CD14-positive monocyte (primary cell): ENCODE results near the gene TULP3. TPM values are rescaled to one million over a fixed set of nuclear protein-coding genes. Genes with fewer than 3 reads are reported as not detected.

ENCODE experiments used
- DNase-seq, 3 donors: peaks; one replicate each; pipeline ENCODE4 v3.0.0-alpha.2; 2011 to 2022
- H2AFZ ChIP-seq: 2 replicates; pipeline ENCODE4 v1.6.0; 2012; ENCODE audit warnings: mild to moderate bottlenecking, low read depth, low read length, inconsistent platforms; ENCODE audit not compliant: insufficient read depth, poor library complexity, severe bottlenecking
- H3K27ac ChIP-seq, 2 donors: 1 replicate in 1 of 2; 2 replicates in 1 of 2; pipeline ENCODE4 v1.5.1; 2012 to 2013; ENCODE audit warnings: low read length in 2 of 2, control low read depth in 1 of 2, inconsistent platforms in 1 of 2, low read depth in 1 of 2, mild to moderate bottlenecking in 1 of 2
- H3K27me3 ChIP-seq, 2 donors: one replicate each; pipeline versions ENCODE4 v1.6.0 to v1.6.1; 2011 to 2013; ENCODE audit warnings: low read length in 2 of 2; ENCODE audit not compliant: control insufficient read depth in 2 of 2, insufficient read depth in 2 of 2
- H3K36me3 ChIP-seq, 2 donors: replicated peaks in 1 of 2; 1 replicate in 1 of 2; 2 replicates in 1 of 2; pipeline versions ENCODE4 v1.5.1 to v1.6.1; 2012 to 2013; ENCODE audit warnings: low read length in 2 of 2, control low read depth in 1 of 2, inconsistent platforms in 1 of 2, mild to moderate bottlenecking in 1 of 2; ENCODE audit not compliant: insufficient read depth in 2 of 2, control insufficient read depth in 1 of 2
- H3K4me1 ChIP-seq, 2 donors: 1 replicate in 1 of 2; 2 replicates in 1 of 2; pipeline versions ENCODE4 v1.5.1 to v1.6.1; 2012 to 2013; ENCODE audit warnings: low read length in 2 of 2, control low read depth in 1 of 2, inconsistent platforms in 1 of 2, mild to moderate bottlenecking in 1 of 2, moderate library complexity in 1 of 2; ENCODE audit not compliant: insufficient read depth in 2 of 2, control insufficient read depth in 1 of 2
- H3K4me2 ChIP-seq: replicated peaks from 2 replicates; pipeline ENCODE3; 2012; ENCODE audit warnings: low read length, moderate library complexity, mild to moderate bottlenecking; ENCODE audit not compliant: poor library complexity, severe bottlenecking; ENCODE audit errors: extremely low read depth
- H3K4me3 ChIP-seq, 3 experiments: fragments of 200-600 bp in 1 of 3; sonication (generic) in 1 of 3; replicated peaks in 1 of 3; 1 replicate in 2 of 3; 2 replicates in 1 of 3; pipeline ENCODE4 v1.5.1; 2011 to 2013; ENCODE audit warnings: low read length in 3 of 3, mild to moderate bottlenecking in 3 of 3, control low read depth in 2 of 3, low read depth in 2 of 3, inconsistent platforms in 1 of 3, moderate library complexity in 1 of 3
- H3K79me2 ChIP-seq: 2 replicates; pipeline ENCODE4 v1.6.0; 2012; ENCODE audit warnings: mild to moderate bottlenecking, control low read depth, inconsistent platforms, low read length, moderate library complexity; ENCODE audit not compliant: insufficient read depth
- H3K9ac ChIP-seq: 2 replicates; pipeline ENCODE4 v1.6.0; 2017; ENCODE audit warnings: low read length, mild to moderate bottlenecking; ENCODE audit not compliant: insufficient read depth, poor library complexity, severe bottlenecking
- H3K9me3 ChIP-seq, 2 donors: replicated peaks in 1 of 2; 1 replicate in 1 of 2; 2 replicates in 1 of 2; pipeline versions ENCODE4 v1.5.1 to v1.6.1; 2012 to 2013; ENCODE audit warnings: low read length in 2 of 2, control low read depth in 1 of 2; ENCODE audit not compliant: control insufficient read depth in 1 of 2, insufficient read depth in 1 of 2
- H4K20me1 ChIP-seq: 2 replicates; pipeline ENCODE4 v1.6.0; 2012; ENCODE audit warnings: mild to moderate bottlenecking, low read length, control low read depth, moderate library complexity; ENCODE audit not compliant: insufficient read depth
- H3K27ac Mint-ChIP-seq, 7 donors: one replicate each; pipeline ENCODE4 v1.8.0; 2020; ENCODE audit warnings: mild to moderate bottlenecking in 7 of 7, mixed read lengths in 7 of 7, moderate library complexity in 6 of 7, inconsistent platforms in 2 of 7
- H3K27me3 Mint-ChIP-seq, 3 donors: one replicate each; pipeline ENCODE4 v1.8.0; 2021 to 2022; ENCODE audit warnings: low read depth in 3 of 3, mild to moderate bottlenecking in 3 of 3, mixed read lengths in 3 of 3, moderate library complexity in 3 of 3, inconsistent platforms in 1 of 3
- H3K36me3 Mint-ChIP-seq, 2 donors: one replicate each; pipeline ENCODE4 v1.8.0; 2020; ENCODE audit warnings: mixed read lengths in 2 of 2, inconsistent platforms in 1 of 2, mild to moderate bottlenecking in 1 of 2
- H3K4me1 Mint-ChIP-seq: one replicate; pipeline ENCODE4 v1.8.0; 2020; ENCODE audit warnings: mild to moderate bottlenecking, mixed read lengths
- H3K4me3 Mint-ChIP-seq, 2 donors: one replicate each; pipeline ENCODE4 v1.8.0; 2020; ENCODE audit warnings: mild to moderate bottlenecking in 2 of 2, mixed read lengths in 2 of 2, moderate library complexity in 1 of 2
- H3K9me3 Mint-ChIP-seq, 7 donors: one replicate each; pipeline ENCODE4 v1.8.0; 2020 to 2022; ENCODE audit warnings: mixed read lengths in 7 of 7, mild to moderate bottlenecking in 6 of 7, moderate library complexity in 6 of 7, inconsistent platforms in 2 of 7
- CTCF ChIP-seq: fragments of 200-600 bp; IDR thresholded peaks from one replicate; pipeline ENCODE4 v1.8.0; 2022; ENCODE audit warnings: antibody characterized with exemption, mild to moderate bottlenecking
- WGBS: methylation state at CpG from one replicate; pipeline ENCODE4 v1.1.5; 2013; ENCODE audit warnings: missing lambda C conversion rate; ENCODE audit not compliant: insufficient coverage; 5-methylcytosine and 5-hydroxymethylcytosine counted together
- intact Hi-C, 2 donors: fragments of 100-400 bp; cut with micrococcal nuclease; formaldehyde crosslinking; loops; one replicate each; pipeline versions ENCODE4 v1.15.0 to v1.15.1; 2023
- polyA plus RNA-seq, 3 donors: library from polyadenylated mRNA; depleted of rRNA in 1 of 3; unstranded in 2 of 3; stranded (reverse) in 1 of 3; fragments of 300-500 nt in 2 of 3; fragments of >200 nt in 1 of 3; fragmentation: Illumina TruSeq in 2 of 3; gene quantifications; 1 replicate in 2 of 3; 2 replicates in 1 of 3; pipeline ENCODE4 v1.2.3, GENCODE V29; 2012 to 2021
- small RNA-seq: library from RNA; depleted of rRNA; stranded (forward); fragments of <200 nt; gene quantifications from one replicate; pipeline ENCODE3, GENCODE V24; 2012; ENCODE audit warnings: low read depth; ENCODE audit not compliant: insufficient read length

TULP3 gene
- polyA plus RNA-seq, 3 donors, result 1.7 to 3.6 (median 2.3) TPM

DNA sequence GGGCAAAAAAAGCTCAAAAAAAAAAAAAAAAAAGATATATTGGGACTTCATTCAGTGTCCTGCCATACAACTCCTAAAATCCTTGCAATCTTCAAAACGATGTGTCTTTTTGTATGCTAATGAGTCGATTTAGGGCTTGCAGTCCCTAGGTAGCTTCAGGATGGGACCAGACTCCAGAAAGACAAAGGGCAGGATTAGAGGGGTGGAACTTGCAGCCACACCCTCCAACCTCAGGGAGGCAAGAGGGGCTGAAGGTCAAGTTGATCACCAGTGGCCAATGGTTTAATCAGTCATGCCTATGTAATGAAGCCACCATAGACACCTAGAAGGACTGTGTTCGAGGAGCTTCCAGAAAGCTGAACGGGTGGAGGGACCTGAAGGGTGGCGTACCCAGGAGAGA lies 97.8 kb downstream of the TULP3 start:
- H3K79me2 ChIP-seq, result no peaks in the 10 kb centered on the region
- intact Hi-C loops, result no loop called here
- no peak overlapping the region for H3K27ac ChIP-seq
- H4K20me1 ChIP-seq, result no peaks in the 10 kb centered on the region
- no peak overlapping the region for H2AFZ ChIP-seq
- H3K9me3 ChIP-seq, result peaks cover 0 to 4% of the 10 kb centered on the region in 2 donors
- WGBS, result 84% methylated on average over 2 of the region's 5 CpGs
- Mint-ChIP-seq H3K27me3 (peaks cover 1 to 2% (median 1%) of the 10 kb centered on the region in 3 donors), H3K4me3 (no peak overlapping the region), H3K9me3 (peaks cover 0 to 13% (median 0%) of the 10 kb centered on the region in 7 donors), H3K36me3 (no peaks in the 10 kb centered on the region), H3K4me1 (no peaks in the 10 kb centered on the region), H3K27ac (no peak overlapping the region)
- H3K4me1 ChIP-seq, result no peaks in the 10 kb centered on the region
- no peak overlapping the region for H3K9ac ChIP-seq
- TF ChIP-seq CTCF, result no peak
- H3K4me2 ChIP-seq, result no peak overlapping the region
- no peak overlapping the region for H3K4me3 ChIP-seq
- no peaks in the 10 kb centered on the region for H3K36me3 ChIP-seq
- DNase-seq, result no peak
- H3K27me3 ChIP-seq, result no peaks in the 10 kb centered on the region

Small RNA genes lying within 50 kb of the gene (small RNA-seq; reads per million reads assigned to genes)
- not detected for gene RNU6-1315P

Other genes starting within 250 kb of the TULP3 start
- 10 to 100 TPM; 19.3 to 22.1 (median 20.1) TPM for gene FKBP4, start 95.9 kb upstream of the TULP3 start, polyA plus RNA-seq
- gene ITFG2, start 78.2 kb upstream of the TULP3 start, polyA plus RNA-seq, result 10 to 100 TPM; 19.1 to 51.2 (median 24.0) TPM
- under 1 TPM in 2 of 3 donors, not detected in 1; 0.19 to 0.24 TPM for gene NRIP2, start 55.9 kb upstream of the TULP3 start, polyA plus RNA-seq
- not detected for gene TEX52, start 33.9 kb upstream of the TULP3 start, polyA plus RNA-seq
- under 1 TPM in 1 of 3 donors, not detected in 2; 0.03 TPM for gene FOXM1, start 13.7 kb upstream of the TULP3 start, polyA plus RNA-seq
- gene RHNO1, start 13.7 kb upstream of the TULP3 start, polyA plus RNA-seq, result 10 to 100 TPM; 10.2 to 24.7 (median 19.8) TPM
- gene TEAD4, start 68.5 kb downstream of the TULP3 start, polyA plus RNA-seq, result not detected
- under 1 TPM; 0.15 to 0.34 (median 0.25) TPM for gene TSPAN9, start 186.5 kb downstream of the TULP3 start, polyA plus RNA-seq